HuH-7.5 (cell line): ENCODE measurements around the gene FBXW8.

Experiments
- DNase-seq: peaks from one replicate; pipeline ENCODE4 v3.0.0; 2011; ENCODE audit warnings: low spot score

The FBXW8 gene

DNA sequence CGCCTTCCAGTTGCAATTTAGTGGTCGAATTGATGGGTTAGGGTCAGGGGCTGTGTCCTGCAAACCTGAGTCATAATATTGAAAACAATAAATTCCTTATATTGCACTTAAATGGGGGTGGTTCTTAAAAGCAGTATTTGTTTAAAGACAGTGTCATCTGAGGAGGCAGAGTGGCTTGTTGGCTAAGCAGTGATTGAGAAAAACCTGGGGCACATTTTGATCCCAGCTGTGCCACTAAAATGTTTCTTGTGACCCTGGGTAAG lies 48.4 kb downstream of the FBXW8 start:
- no peak for DNase-seq

DNA sequence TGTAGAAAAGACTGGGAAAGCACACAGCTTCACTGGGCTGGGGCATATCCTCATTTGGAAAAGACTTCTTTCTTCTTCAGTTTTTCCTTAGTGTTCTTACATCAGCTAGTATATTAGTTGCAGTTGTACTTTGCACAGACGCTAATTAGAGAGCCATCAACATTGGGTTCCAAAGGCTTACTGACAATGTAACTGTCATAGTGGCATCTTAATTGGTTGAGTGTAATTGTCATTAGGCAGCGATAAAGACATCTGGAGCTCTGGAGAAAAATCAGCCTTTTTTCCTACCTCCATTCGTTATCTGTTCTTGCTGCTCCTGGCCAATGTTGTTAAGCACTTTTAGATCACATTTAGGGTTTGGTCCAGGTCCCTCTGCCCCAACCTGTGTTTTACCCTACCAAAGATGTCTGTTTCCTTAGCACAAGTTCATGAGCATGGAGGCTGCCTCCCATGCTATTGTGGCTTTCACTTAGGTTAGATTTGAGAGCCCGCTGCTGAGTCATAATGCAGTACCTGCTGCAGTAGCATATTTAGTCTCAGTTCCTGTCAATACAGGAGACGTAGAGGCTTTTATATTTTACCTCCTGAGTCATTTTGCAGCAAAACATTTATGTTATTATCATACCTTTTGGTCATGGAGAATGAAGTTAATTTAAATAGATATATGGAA lies 49.2 kb downstream of the FBXW8 start:
- no peak for DNase-seq

DNA sequence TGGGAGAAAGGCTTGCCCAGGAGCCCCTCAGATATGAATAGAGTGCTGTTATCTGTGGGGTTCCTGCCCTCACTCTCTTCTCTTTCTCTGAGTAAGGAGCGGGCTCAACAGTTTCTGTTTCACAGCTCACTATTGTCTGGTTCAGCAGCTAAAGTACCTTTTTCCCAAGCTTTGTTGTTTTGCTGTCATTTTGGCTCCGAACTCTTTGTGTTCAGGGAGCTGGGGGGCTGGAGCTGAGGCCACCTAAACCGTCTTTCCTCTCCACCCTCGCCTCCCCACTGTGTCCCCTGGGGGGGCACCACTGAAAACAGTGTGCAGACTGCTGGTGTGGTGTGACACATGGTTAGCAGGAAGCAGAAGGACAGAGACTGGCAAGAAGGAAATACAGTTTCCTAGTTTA lies 51.4 kb downstream of the FBXW8 start:
- DNase-seq, result no peak

DNA sequence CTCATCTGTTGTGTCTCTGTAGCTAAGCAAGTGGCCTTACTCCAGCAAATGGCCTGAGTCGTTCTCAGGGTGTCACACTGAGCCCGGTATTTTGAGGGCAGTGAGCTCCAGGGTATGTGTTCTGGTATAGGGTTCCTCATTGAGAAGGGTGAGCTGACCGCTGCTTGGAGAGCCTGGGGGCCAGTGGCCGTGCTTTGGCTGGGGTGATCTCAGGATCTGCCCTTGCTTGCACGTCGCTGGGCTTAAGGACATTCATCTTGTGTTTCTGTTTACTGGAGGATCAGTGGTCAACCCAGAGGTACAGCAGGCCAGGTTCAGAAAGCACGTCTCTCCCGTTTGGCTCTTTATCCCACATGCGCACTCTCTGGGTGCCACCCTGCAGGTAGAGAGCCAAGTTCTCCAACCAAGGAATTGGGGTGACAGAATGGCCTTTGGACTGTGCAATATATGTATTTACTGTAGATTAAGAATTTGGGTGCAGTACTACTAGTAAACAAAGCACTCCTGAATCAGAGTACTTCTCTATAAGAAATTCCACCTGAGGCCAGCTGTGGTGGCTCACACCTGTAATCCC lies 52.1 kb downstream of the FBXW8 start:
- no peak for DNase-seq

DNA sequence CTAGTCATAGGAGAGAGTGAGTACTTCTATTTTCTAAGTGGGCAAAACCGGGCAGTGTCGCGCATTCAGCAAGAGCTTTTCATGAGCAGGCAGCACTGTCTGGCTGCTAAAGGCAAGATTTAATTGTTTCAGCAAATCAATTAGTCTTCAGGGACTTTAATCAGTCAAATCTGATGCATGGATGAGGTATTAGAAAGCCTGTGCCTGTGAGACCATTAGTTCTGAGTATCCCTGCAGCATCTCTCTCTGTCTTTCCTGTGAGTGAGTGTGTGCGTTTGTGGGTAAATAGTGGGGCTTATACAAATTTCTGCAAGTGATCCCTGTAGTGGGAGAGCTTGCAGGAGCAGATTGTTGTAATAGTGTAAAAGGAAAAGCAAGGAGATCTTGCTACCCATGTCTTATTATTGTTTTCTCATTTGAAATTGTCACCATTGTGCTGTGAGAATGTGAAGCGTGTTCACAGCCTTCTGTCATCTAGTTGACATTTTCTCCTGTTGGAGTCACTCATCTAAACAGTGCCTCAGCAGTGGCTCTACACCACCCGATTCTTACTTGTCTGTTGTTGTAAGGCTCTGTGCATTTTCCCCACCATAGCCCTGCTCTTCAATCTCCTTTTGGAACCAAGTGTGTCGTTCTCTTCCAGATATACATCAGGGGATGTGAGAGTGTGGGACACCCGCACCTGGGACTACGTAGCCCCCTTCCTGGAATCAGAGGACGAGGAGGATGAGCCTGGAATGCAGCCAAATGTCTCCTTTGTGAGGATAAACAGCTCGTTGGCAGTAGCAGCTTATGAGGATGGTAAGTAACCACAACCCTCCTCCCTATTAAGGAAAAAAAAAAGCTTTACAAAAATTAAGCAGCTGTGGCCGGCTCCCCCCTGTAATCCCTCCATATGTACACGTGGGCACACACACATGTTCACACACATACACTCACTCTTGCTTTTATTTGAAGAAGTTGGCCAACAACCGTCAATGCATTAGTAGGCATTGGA lies 53.6 kb downstream of the FBXW8 start:
- DNase-seq, result no peak

DNA sequence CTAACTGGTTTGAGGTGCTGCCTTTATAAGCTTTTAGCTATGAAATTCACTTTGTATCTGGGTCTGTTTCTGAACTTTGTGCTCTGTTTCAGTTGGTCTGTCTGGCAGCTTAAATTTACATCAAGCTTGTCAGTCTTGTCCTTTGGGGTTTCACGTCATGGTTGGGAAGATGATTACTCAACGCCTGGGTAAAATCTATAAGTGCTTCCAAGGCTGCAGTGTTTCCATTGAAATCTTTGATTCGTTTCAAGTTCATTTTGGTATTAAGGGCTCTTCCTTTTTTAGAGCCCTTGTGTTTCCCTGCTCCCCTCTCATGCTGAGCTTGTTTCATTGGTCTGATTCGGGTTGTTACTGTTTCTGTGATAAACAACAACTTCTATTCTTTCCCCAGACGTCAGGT lies 58.2 kb downstream of the FBXW8 start:
- no peak for DNase-seq

DNA sequence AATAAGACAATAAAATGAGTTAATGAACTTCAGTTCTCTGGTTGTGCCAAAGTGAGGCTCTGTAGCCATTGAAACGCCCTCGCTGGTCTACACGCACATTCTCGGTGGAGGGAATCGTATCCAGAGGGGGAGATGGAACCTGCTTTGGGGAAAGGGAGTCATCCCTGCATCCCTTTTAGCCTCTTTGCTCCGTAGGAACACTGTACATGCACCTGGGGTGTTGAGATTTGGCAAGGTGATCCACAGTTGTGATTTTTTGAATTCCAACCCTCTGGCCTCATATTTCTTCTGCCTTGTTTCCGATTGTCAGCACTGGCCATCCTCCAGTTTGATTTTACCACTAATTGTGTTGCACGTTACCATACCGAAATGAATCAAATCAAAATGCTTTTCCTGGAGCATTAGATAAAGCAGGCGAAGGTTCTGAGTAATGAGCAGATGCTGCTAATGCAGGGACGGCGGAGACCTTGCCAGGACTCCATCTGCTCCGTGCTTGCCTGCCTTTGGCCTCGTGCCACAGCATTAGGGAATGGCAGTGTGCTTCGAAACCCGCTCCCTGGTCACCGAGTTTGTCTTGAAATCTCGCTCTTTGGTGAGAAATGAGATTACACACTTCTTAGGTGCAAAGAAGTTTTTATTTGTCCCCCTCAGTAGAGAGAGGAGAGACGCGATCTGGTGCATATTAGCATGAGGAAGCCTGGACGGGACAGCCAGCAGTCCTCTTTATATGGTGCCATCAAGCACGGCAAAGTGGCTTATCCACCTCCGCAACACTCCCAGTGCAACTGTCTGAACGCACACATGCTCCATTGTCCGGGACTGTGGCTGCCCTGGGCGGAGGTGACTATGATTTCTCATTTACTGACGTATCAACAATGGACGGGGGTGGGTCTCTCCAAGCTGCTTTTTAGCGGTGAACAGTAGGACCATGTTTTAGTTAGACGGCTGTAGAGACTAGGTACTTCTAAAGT lies 59.1 kb downstream of the FBXW8 start:
- no peak for DNase-seq

DNA sequence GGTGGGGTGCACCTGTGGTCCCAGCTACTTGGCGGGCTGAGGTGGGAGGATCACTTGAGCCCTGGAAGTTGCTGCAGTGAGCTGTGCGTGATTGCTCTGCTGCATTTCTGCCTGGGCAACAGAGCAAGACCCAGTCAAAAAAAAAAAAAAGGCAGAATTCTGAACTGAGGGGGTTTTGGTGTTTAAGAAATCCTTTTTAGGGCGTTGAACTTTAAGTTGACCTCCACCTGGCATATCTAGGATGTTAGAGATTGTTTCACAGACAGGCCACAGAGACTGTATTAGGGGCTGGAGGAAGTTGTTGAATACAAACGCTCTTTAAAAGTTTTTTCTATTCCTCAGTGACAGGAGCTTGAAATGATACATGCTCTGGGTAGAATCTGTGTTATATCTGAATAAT lies 60.5 kb downstream of the FBXW8 start:
- no peak for DNase-seq

DNA sequence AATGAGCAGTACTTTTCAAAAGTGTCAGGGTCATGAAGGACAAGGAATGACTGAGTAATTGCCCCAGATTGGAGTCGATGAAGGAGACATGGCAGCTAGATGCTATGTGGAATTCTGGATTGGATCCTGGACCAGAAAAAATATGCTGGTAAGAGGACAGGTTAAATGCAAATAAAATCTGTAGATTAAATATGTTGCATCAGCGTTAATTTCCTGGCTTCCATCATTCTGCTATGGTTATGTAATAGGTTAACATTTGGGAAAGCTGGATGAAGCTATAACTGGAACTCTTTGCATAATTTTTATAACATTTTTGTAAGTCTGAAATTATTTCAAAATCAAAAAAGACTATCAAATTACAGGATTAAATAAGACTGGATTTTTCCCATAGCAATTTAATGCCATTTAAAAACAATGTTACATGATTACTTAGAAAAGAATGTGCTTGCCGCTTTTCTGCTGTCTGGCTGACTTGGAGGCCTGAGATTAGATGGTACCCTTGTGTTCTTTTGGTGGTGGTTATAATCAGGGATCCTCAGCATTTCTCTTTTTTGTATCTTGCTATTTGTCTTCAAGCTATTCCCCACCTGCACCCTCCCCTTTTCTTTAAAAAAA lies 65.1 kb downstream of the FBXW8 start:
- no peak for DNase-seq

DNA sequence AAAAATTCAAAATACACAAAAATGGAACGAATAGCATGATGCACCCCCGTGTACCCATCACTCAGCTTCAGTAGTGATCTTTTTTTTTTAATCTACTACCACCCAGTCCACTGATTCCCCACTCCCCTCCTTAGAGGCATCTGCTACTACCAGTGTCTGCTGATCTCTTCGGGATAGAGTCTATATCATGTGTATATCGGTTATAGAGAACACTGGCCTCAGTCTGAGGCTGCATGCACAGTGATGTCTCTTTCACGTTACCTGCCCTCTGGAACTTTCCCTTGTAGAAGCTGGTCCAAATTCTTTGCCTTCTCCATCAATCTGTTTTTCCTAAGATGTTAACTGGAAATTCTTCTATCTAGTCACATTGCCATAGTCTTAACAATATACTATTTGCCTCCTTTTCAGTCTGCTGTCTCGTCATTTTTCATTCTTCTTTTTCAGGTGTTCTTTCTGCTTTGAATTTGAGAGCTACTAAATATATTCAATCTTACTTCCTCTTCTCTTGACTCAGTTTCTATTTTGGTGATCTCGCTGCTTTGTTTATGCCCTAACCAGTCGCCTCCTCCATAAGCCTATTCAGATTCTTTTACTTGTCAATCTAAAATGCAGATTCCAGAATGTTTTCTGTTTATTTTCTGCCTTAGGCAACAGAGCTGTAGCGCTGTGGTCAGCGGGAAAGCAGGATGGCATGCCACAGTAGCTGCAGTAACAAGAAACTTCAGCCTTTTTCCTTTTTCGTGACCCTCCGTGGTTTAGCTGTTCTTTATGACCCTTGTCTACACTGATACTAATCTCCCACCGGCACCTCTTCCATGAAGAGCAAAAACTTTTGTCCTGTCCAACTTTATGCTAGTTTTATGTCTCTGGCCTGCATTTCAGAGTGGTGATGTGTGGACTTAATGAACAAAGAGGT lies 67.0 kb downstream of the FBXW8 start:
- no peak for DNase-seq

DNA sequence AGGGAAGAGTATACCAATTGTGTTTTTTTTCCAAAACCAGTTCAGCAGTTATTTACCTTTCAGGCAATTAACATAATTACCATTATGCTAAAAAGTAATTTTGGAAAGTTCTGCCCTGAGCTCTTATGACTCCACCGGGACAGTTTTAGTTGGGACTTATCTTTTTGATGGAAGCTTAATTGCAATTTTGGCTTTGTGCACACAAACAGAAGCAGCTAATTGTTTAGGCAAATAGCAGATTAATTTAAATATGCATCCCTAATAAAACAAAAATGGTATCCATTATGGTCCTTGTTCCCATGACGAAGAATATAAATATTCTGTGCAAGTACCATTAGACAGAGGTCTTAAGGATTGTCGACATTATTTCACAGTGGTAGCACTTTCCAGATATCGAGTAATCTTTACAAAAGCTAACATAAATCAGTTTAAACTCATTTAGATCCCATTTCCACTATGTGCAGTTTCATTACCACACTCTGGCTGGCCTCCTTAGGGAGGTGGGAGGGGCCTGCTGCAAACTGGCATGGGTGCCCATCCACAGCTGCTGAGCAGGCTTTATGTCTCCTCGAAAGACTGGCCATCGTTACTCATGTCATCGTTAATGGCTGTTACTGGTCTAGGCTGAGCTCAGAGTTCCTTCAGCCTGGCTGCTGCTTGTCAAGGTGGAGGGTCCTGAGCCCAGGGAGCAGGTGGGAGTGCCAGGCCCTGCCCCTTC lies 68.2 kb downstream of the FBXW8 start:
- no peak for DNase-seq

DNA sequence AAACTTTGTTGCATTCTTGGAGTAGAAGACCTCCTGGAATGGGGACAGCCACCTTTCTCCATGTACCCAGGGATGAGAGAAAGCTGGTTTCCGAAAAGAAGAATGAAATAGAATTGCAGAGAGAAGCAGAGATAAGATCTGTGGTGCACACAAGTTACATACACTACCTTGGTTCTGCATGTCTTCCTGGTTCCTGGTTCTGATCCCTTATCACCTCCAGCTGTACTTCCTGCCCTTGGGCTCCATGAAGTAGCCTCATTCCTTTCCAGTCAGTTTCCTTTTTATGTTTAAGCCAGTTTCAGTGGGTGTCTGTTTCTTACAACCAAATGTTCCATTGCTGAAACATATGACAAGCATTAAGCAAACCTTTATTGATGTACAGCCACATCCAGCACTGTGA lies 69.3 kb downstream of the FBXW8 start:
- no peak for DNase-seq

DNA sequence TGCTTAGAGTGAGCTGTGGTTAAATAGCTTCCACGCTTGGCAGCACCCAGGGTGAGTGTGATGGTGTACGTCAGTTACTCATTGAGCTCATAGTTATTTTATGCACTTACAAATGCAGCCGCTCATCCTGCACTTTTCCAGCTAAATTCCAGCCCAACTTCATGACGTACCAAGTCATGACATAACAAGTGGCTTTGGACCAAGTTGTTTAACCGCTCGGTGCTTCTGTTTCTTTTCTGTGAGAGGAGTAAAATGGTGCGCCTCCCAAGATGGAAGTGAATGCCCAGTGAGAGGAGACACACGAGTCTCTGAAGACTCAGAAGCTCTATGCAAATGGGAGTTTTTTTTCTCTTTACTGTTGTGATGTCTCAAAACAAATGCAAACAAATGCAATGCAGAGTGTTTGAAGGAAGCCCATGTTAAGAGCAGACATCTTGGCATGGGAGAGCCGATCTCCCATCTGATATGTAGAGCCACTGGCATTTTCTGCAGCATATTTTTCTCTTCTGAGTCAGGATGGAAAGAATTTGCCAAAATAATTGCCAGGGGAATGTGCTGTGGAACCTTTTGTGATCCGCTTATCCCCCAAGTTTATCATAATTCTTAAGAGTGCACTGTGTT lies 72.2 kb downstream of the FBXW8 start:
- DNase-seq, result no peak

DNA sequence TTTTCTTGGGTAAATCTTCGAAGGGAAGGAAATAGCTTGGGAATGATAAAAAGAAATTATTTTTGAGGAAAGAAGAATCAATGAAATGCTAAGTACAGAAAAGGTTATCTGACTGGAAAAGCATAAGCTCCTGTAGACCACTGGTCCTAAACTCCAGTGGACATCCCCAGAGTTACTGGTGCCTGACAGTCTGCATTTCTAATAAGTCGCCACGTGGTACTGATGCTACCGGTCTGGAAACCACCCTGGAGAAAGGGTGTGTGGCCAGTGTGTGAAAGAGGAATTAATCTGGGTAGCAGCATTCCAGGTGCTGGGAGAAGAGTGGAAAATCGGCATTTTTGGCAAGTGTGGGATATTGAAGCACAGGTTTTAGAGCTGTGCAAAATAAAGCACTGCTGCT lies 73.3 kb downstream of the FBXW8 start:
- no peak for DNase-seq

DNA sequence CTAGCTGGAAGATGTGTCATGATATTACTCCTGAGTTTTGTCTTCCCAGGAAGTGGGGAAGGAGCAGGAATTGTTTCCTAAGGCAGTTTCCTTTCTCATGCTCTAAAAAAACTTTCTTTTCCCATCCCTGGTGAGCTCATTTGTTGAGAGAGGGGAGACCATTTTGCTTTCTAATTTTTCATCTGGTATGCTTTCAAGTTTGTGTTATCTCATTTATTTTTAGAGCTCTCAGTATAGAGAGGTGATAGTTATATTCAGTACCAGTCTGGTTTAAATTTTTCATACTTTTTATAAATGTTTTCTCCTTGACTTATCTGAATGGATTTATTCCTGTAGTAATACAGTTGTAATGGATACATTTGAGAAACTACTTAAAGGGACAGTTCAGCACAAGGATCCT lies 79.6 kb downstream of the FBXW8 start:
- no peak for DNase-seq

DNA sequence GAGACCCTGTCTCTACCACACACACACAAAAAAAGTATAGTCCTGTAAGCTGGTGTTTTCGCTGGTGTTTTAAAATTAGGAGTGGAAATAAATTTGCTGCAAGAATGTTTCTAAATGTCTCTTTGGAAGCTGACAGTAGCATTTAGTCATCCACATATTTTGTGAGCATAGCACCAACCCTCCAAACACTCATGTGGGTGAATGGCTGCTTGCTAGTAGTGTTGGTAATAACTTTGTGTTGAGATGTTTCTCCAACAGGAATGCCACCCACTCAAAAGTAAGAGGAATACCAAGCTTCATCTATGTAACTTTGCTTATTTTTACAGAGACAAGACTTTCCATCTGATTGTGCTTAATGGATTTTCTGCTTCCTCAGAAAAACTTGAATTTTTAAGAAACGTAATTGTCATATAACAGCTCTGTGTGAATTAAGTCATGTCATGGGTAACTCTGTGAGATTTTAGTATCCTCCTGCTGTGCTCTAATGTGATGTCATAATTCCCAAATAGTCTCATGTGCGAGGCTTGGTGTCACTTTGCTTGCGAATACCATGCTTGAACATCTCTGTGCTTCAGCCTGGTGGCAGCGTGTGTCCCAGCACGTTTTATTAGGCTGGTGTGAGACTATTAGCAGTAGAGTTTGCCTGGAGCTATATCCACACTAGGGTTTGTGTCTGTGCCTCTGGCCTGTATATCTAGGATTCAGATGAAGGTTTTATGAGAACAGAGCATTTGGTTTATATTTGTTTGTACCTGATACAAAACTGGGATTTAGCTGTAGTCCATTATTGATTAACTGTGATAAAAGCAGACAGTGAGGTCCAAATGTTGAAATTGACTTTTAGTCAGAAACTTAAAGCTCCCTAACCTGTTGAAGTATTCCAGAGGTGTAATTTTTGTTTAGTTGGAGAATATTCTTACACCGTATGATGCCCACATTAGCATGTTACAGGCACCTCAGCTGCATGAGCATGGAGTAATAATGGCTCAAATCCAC lies 80.5 kb downstream of the FBXW8 start:
- no peak for DNase-seq

DNA sequence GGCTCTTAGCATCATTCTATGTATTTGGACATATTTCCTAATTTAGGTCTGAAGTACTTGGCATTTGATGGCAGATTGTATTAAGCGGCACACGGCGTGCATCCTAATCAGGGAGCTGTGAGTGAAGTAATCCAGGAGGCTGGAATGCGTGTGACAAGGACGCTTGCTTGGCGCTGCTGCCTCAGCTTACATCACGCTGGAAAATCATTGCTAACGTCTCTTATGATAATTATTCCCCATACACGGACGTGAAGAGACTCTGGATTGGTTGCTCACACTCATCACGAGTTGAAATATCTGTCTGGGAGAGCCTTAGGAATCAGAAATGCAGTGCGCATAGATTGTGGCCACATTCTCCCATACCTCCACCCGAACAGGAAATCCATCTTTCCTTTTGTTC lies 85.3 kb downstream of the FBXW8 start:
- DNase-seq, result no peak

DNA sequence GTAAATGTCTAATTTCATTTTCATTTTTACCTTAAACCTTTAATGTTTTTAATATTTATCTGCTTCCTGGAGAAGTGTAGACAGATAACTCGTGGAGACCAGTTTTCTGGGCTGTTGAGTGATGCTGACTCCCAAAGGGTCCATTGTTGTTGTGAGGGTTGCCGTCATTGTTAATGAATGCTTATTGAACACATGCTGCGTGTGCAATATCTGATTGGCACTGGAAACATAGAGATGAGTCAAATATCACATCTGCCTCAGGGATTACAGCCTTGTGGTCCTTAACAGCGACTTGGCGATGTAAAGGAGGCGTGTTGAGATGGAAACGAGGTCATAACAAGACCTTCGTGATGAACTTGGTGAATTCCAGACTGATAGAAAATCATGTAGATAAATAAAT lies 85.9 kb downstream of the FBXW8 start:
- DNase-seq, result no peak
